ENCODE results near the gene ADAMTSL3. TPM values are rescaled to one million over a fixed set of nuclear protein-coding genes. Genes with fewer than 3 reads are reported as not detected.

The ADAMTSL3 gene
- polyA plus RNA-seq, 1 donor from 2014 or later: 0.51 TPM

DNA sequence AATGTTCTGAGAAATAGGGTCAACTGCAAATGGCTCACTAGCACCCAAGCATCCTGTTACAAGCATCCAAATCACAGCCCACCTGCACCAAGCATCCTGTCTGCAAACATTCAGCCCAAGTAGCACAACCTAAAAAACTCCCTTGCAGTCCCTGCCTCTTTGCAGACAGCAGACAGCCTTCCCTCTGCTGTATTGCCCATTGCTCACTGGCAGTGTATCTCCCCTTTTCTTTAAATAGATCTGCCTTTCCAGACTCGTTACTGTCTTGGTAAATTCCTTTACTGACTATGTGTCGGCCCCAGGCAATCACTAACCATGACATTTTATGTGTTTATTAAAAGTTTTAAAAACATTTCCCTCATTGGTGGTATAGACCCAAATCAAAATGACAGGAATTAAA lies 155.4 kb downstream of the ADAMTSL3 start:
- no peak overlapping the region for H3K27ac ChIP-seq (ENCODE audit: low read length)
- TF ChIP-seq RAD21 (conservative IDR thresholded peaks at IDR 0.05) (no peak), EZH2 (IDR thresholded peaks at IDR 0.05; ENCODE audit: borderline replicate concordance, insufficient read depth, low read length, poor library complexity, severe bottlenecking) (no peak), TAF1 (IDR thresholded peaks at IDR 0.05; ENCODE audit: low read depth) (no peak), EP300 (conservative IDR thresholded peaks at IDR 0.05; ENCODE audit: poor library complexity, severe bottlenecking) (no peak), POLR2AphosphoS5 (IDR thresholded peaks at IDR 0.05) (no peak), MXI1 (conservative IDR thresholded peaks at IDR 0.05; ENCODE audit: poor library complexity, severe bottlenecking) (no peak), SMC3 (conservative IDR thresholded peaks at IDR 0.05; ENCODE audit: poor library complexity) (no peak)
- TF ChIP-seq, protein P1, sequence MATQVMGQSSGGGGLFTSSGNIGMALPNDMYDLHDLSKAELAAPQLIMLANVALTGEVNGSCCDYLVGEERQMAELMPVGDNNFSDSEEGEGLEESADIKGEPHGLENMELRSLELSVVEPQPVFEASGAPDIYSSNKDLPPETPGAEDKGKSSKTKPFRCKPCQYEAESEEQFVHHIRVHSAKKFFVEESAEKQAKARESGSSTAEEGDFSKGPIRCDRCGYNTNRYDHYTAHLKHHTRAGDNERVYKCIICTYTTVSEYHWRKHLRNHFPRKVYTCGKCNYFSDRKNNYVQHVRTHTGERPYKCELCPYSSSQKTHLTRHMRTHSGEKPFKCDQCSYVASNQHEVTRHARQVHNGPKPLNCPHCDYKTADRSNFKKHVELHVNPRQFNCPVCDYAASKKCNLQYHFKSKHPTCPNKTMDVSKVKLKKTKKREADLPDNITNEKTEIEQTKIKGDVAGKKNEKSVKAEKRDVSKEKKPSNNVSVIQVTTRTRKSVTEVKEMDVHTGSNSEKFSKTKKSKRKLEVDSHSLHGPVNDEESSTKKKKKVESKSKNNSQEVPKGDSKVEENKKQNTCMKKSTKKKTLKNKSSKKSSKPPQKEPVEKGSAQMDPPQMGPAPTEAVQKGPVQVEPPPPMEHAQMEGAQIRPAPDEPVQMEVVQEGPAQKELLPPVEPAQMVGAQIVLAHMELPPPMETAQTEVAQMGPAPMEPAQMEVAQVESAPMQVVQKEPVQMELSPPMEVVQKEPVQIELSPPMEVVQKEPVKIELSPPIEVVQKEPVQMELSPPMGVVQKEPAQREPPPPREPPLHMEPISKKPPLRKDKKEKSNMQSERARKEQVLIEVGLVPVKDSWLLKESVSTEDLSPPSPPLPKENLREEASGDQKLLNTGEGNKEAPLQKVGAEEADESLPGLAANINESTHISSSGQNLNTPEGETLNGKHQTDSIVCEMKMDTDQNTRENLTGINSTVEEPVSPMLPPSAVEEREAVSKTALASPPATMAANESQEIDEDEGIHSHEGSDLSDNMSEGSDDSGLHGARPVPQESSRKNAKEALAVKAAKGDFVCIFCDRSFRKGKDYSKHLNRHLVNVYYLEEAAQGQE (IDR thresholded peaks at IDR 0.05; ENCODE audit: borderline replicate concordance): no peak
- TF ChIP-seq, protein P2, sequence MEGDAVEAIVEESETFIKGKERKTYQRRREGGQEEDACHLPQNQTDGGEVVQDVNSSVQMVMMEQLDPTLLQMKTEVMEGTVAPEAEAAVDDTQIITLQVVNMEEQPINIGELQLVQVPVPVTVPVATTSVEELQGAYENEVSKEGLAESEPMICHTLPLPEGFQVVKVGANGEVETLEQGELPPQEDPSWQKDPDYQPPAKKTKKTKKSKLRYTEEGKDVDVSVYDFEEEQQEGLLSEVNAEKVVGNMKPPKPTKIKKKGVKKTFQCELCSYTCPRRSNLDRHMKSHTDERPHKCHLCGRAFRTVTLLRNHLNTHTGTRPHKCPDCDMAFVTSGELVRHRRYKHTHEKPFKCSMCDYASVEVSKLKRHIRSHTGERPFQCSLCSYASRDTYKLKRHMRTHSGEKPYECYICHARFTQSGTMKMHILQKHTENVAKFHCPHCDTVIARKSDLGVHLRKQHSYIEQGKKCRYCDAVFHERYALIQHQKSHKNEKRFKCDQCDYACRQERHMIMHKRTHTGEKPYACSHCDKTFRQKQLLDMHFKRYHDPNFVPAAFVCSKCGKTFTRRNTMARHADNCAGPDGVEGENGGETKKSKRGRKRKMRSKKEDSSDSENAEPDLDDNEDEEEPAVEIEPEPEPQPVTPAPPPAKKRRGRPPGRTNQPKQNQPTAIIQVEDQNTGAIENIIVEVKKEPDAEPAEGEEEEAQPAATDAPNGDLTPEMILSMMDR (IDR thresholded peaks at IDR 0.05; ENCODE audit: poor library complexity, severe bottlenecking): no peak
- H3F3A ChIP-seq (ENCODE audit: insufficient read depth, low read length, poor library complexity, severe bottlenecking): no peaks in the 10 kb centered on the region
- no peaks in the 10 kb centered on the region for H4K20me1 ChIP-seq (ENCODE audit: insufficient read depth)
- H2AFZ ChIP-seq (ENCODE audit: low read depth, low read length): no peak overlapping the region
- H3K9ac ChIP-seq (ENCODE audit: low read length): no peak overlapping the region
- H3K4me3 ChIP-seq (ENCODE audit: low read length): no peak overlapping the region
- H3K79me2 ChIP-seq (replicated peaks; ENCODE audit: insufficient read depth, low read length): no peaks in the 10 kb centered on the region
- no peak overlapping the region for H3K4me2 ChIP-seq (ENCODE audit: low read length)
- H3K27me3 ChIP-seq (ENCODE audit: insufficient read depth, low read depth, low read length): no peaks in the 10 kb centered on the region
- no peaks in the 10 kb centered on the region for H3K9me2 ChIP-seq (ENCODE audit: insufficient read depth, low read length)
- no peaks in the 10 kb centered on the region for H3K9me3 ChIP-seq (ENCODE audit: low read length)
- no peaks in the 10 kb centered on the region for H3K36me3 ChIP-seq (ENCODE audit: insufficient read depth, low read length)

DNA sequence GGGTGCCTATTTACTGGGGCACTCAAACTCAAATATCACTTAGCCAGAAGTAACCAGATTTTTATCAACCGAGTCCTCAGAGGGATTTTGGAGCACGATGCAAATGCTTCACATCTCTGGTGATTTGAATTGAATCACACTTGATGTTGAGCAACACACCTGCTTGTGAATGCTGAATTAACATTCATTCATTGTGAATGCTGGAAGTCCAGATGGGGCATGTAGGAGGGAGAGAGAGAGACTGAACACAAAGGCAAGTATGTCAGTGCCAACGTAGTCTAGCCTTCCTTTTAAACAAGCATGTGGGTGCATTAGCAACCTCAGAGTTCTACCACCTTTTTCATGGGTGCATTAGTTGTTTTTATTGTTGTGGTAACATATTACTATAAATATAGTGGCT lies 156.2 kb downstream of the ADAMTSL3 start:
- Histone ChIP-seq H3K36me3 (ENCODE audit: insufficient read depth, low read length) (no peaks in the 10 kb centered on the region), H2AFZ (ENCODE audit: low read depth, low read length) (no peak overlapping the region), H3F3A (ENCODE audit: insufficient read depth, low read length, poor library complexity, severe bottlenecking) (no peaks in the 10 kb centered on the region), H4K20me1 (ENCODE audit: insufficient read depth) (no peaks in the 10 kb centered on the region), H3K9me3 (ENCODE audit: low read length) (no peaks in the 10 kb centered on the region), H3K9ac (ENCODE audit: low read length) (no peak overlapping the region), H3K4me3 (ENCODE audit: low read length) (no peak overlapping the region), H3K27me3 (ENCODE audit: insufficient read depth, low read depth, low read length) (no peaks in the 10 kb centered on the region), H3K4me2 (ENCODE audit: low read length) (no peak overlapping the region), H3K27ac (ENCODE audit: low read length) (no peak overlapping the region), H3K9me2 (ENCODE audit: insufficient read depth, low read length) (no peaks in the 10 kb centered on the region), H3K79me2 (replicated peaks; ENCODE audit: insufficient read depth, low read length) (no peaks in the 10 kb centered on the region)
- no peak for TF ChIP-seq TAF1 (IDR thresholded peaks at IDR 0.05; ENCODE audit: low read depth)
- TF ChIP-seq, protein P1 (IDR thresholded peaks at IDR 0.05; ENCODE audit: borderline replicate concordance): no peak
- TF ChIP-seq EP300 (conservative IDR thresholded peaks at IDR 0.05; ENCODE audit: poor library complexity, severe bottlenecking): no peak
- no peak for TF ChIP-seq MXI1 (conservative IDR thresholded peaks at IDR 0.05; ENCODE audit: poor library complexity, severe bottlenecking)
- no peak for TF ChIP-seq RAD21 (conservative IDR thresholded peaks at IDR 0.05)
- no peak for TF ChIP-seq EZH2 (IDR thresholded peaks at IDR 0.05; ENCODE audit: borderline replicate concordance, insufficient read depth, low read length, poor library complexity, severe bottlenecking)
- TF ChIP-seq, protein P2 (IDR thresholded peaks at IDR 0.05; ENCODE audit: poor library complexity, severe bottlenecking): no peak
- TF ChIP-seq POLR2AphosphoS5 (IDR thresholded peaks at IDR 0.05): no peak
- no peak for TF ChIP-seq SMC3 (conservative IDR thresholded peaks at IDR 0.05; ENCODE audit: poor library complexity)

All from neural cell (in vitro differentiated cells).